ENCODE data around the gene PEPD.
"Not testable (repeated sequence)": the region's sequence is repeated elsewhere in the genome, so short reads cannot be mapped to it uniquely, and the experiment has no call there.

PEPD gene

GRCh38 chr19:33490041-33490451, 31.5 kb downstream of the PEPD start:
- no peak for FAIRE-seq
- TF ChIP-seq POLR2A (IDR thresholded peaks at IDR 0.05; ENCODE audit: low read depth, low read length): no peak

GRCh38 chr19:33488826-33489225, 32.8 kb downstream of the PEPD start:
- TF ChIP-seq POLR2A (IDR thresholded peaks at IDR 0.05; ENCODE audit: low read depth, low read length): no peak
- FAIRE-seq (no peak), DNase-seq (ENCODE audit: insufficient read length, low spot score) (no peak)

More at GRCh38 chr19:33490041-33490451, 31.5 kb downstream of the PEPD start:
- DNase-seq (ENCODE audit: insufficient read length, low spot score): no peak

GRCh38 chr19:33487901-33488800, 33.4 kb downstream of the PEPD start:
- FAIRE-seq: no peak
- no peak for TF ChIP-seq POLR2A (IDR thresholded peaks at IDR 0.05; ENCODE audit: low read depth, low read length)
- DNase-seq (ENCODE audit: insufficient read length, low spot score): no peak

GRCh38 chr19:33486936-33487811, 34.4 kb downstream of the PEPD start:
- no peak for TF ChIP-seq POLR2A (IDR thresholded peaks at IDR 0.05; ENCODE audit: low read depth, low read length)
- DNase-seq (ENCODE audit: insufficient read length, low spot score): no peak
- no peak for FAIRE-seq

- FAIRE-seq (no peak), DNase-seq (ENCODE audit: insufficient read length, low spot score) (no peak)
- no peak for TF ChIP-seq POLR2A (IDR thresholded peaks at IDR 0.05; ENCODE audit: low read depth, low read length)
Measured at GRCh38 chr19:33486407-33486806, 35.2 kb downstream of the PEPD start.

- FAIRE-seq (no peak), DNase-seq (ENCODE audit: insufficient read length, low spot score) (no peak)
Measured at GRCh38 chr19:33484226-33484774, 37.3 kb downstream of the PEPD start.

GRCh38 chr19:33482476-33482875, 39.1 kb downstream of the PEPD start:
- no peak for FAIRE-seq
- TF ChIP-seq POLR2A (IDR thresholded peaks at IDR 0.05; ENCODE audit: low read depth, low read length): no peak
- no peak for DNase-seq (ENCODE audit: insufficient read length, low spot score)

More at GRCh38 chr19:33484226-33484774, 37.3 kb downstream of the PEPD start:
- no peak for TF ChIP-seq POLR2A (IDR thresholded peaks at IDR 0.05; ENCODE audit: low read depth, low read length)

- TF ChIP-seq POLR2A (IDR thresholded peaks at IDR 0.05; ENCODE audit: low read depth, low read length): no peak
- DNase-seq (ENCODE audit: insufficient read length, low spot score): no peak
- FAIRE-seq: no peak
Measured at GRCh38 chr19:33481863-33482262, 39.7 kb downstream of the PEPD start.

GRCh38 chr19:33479570-33479969, 42.0 kb downstream of the PEPD start:
- not testable (repeated sequence) for DNase-seq (ENCODE audit: insufficient read length, low spot score); FAIRE-seq

- FAIRE-seq (no peak), DNase-seq (ENCODE audit: insufficient read length, low spot score) (no peak)
- TF ChIP-seq POLR2A (IDR thresholded peaks at IDR 0.05; ENCODE audit: low read depth, low read length): no peak
Measured at GRCh38 chr19:33477781-33478180, 43.8 kb downstream of the PEPD start.

GRCh38 chr19:33476151-33476707, 45.4 kb downstream of the PEPD start:
- no peak for FAIRE-seq
- no peak for TF ChIP-seq POLR2A (IDR thresholded peaks at IDR 0.05; ENCODE audit: low read depth, low read length)
- no peak for DNase-seq (ENCODE audit: insufficient read length, low spot score)

- no peak for FAIRE-seq
- no peak for TF ChIP-seq POLR2A (IDR thresholded peaks at IDR 0.05; ENCODE audit: low read depth, low read length)
- DNase-seq (ENCODE audit: insufficient read length, low spot score): peak; percentile 60
Measured at GRCh38 chr19:33473653-33474305, 47.8 kb downstream of the PEPD start.
